T-cell (primary cell): ENCODE measurements around the gene ZNF606. TPM values are rescaled to one million over a fixed set of nuclear protein-coding genes. Genes with fewer than 3 reads are reported as not detected.
A peak's percentile ranks its signal among the peaks of the same experiment; 100 is the strongest.

Experiments used
- ATAC-seq, 4 experiments: fragments of 200-7000 bp in 3 of 4; fragments of 150-1000 bp in 1 of 4; cut with Tn5 transposase; replicated peaks in 1 of 4; 1 replicate in 3 of 4; 2 replicates in 1 of 4; pipeline ENCODE4 v1.10.0; 2021; ENCODE audit warnings: moderate library complexity in 3 of 4, mild to moderate bottlenecking in 2 of 4, moderate number of reproducible peaks in 1 of 4
- CTCF ChIA-PET, 2 donors: fragments of 300-600 bp; sonication (Branson Sonifier 250); formaldehyde crosslinking; loops; one replicate each; lab custom pipeline; 2022; ENCODE audit warnings: antibody characterized with exemption in 2 of 2; lab: Charles Lee
- POLR2A ChIA-PET, 2 donors: fragments of 300-600 bp; sonication (Branson Sonifier 250); formaldehyde crosslinking; loops; one replicate each; lab custom pipeline; 2022; ENCODE audit warnings: antibody characterized with exemption in 2 of 2; lab: Charles Lee
- DNase-seq, 35 experiments: peaks; one replicate each; pipeline versions ENCODE4 v3.0.0 to v3.0.0-alpha.2; 2013 to 2023
- H3K27ac ChIP-seq: one replicate; pipeline ENCODE4 v1.5.1; 2013; ENCODE audit warnings: low read length
- H3K27me3 ChIP-seq, 2 experiments: replicated peaks in 1 of 2; 1 replicate in 1 of 2; 2 replicates in 1 of 2; pipeline versions ENCODE4 v1.6.1 to v1.7.0; 2013; ENCODE audit warnings: low read length in 1 of 2, mixed read lengths in 1 of 2; ENCODE audit not compliant: control insufficient read depth in 2 of 2, insufficient read depth in 2 of 2; ENCODE audit errors: extremely low read depth in 1 of 2
- H3K36me3 ChIP-seq, 2 donors: 1 replicate in 1 of 2; 2 replicates in 1 of 2; pipeline versions ENCODE4 v1.6.1 to v1.7.0; 2013; ENCODE audit warnings: low read length in 1 of 2; ENCODE audit not compliant: control insufficient read depth in 2 of 2, insufficient read depth in 1 of 2; ENCODE audit errors: extremely low read depth in 1 of 2
- H3K4me1 ChIP-seq, 2 experiments: 1 replicate in 1 of 2; 2 replicates in 1 of 2; pipeline versions ENCODE4 v1.6.1 to v1.7.0; 2013; ENCODE audit warnings: low read length in 2 of 2, mixed read lengths in 1 of 2; ENCODE audit not compliant: insufficient read depth in 2 of 2, control insufficient read depth in 1 of 2; ENCODE audit errors: extremely low read depth in 1 of 2
- H3K4me3 ChIP-seq, 2 donors: 1 replicate in 1 of 2; 2 replicates in 1 of 2; pipeline versions ENCODE4 v1.5.1 to v1.7.0; 2013; ENCODE audit warnings: mild to moderate bottlenecking in 2 of 2, low read length in 1 of 2, moderate library complexity in 1 of 2; ENCODE audit not compliant: control insufficient read depth in 1 of 2; ENCODE audit errors: extremely low read depth in 1 of 2
- H3K9me3 ChIP-seq: 2 replicates; pipeline ENCODE4 v1.7.0; 2013
- H3K27ac Mint-ChIP-seq, 2 donors: one replicate each; pipeline ENCODE4 v1.8.0; 2020 to 2021; ENCODE audit warnings: mild to moderate bottlenecking in 2 of 2, mixed read lengths in 2 of 2
- H3K27me3 Mint-ChIP-seq, 2 donors: one replicate each; pipeline ENCODE4 v1.8.0; 2021 to 2022; ENCODE audit warnings: mixed read lengths in 2 of 2
- H3K36me3 Mint-ChIP-seq: one replicate; pipeline ENCODE4 v1.8.0; 2021; ENCODE audit warnings: mixed read lengths
- H3K4me1 Mint-ChIP-seq, 3 donors: one replicate each; pipeline ENCODE4 v1.8.0; 2020 to 2022; ENCODE audit warnings: mixed read lengths in 3 of 3, mild to moderate bottlenecking in 1 of 3
- H3K4me3 Mint-ChIP-seq, 3 donors: one replicate each; pipeline ENCODE4 v1.8.0; 2020 to 2022; ENCODE audit warnings: mild to moderate bottlenecking in 3 of 3, mixed read lengths in 3 of 3, moderate library complexity in 3 of 3
- H3K9me3 Mint-ChIP-seq, 3 donors: one replicate each; pipeline ENCODE4 v1.8.0; 2020 to 2022; ENCODE audit warnings: mixed read lengths in 3 of 3
- WGBS: methylation state at CpG from one replicate; pipeline ENCODE4 v1.1.5; 2013; ENCODE audit warnings: missing lambda C conversion rate; ENCODE audit not compliant: insufficient coverage; 5-methylcytosine and 5-hydroxymethylcytosine counted together
- total RNA-seq, 35 experiments: library from RNA in 6 of 35; stranded (reverse) in 6 of 35; fragments of 120-200 nt in 1 of 35; gene quantifications; one replicate each; pipeline versions ENCODE4 v1.2.1 to v1.2.4 and lab custom pipeline; 2013 to 2026

The ZNF606 gene
- total RNA-seq, 5 donors from 2014 or later (not counting 1 experiment from before 2014, with no cell fraction given): 8.2 to 40.5 (median 26.4) TPM

DNA sequence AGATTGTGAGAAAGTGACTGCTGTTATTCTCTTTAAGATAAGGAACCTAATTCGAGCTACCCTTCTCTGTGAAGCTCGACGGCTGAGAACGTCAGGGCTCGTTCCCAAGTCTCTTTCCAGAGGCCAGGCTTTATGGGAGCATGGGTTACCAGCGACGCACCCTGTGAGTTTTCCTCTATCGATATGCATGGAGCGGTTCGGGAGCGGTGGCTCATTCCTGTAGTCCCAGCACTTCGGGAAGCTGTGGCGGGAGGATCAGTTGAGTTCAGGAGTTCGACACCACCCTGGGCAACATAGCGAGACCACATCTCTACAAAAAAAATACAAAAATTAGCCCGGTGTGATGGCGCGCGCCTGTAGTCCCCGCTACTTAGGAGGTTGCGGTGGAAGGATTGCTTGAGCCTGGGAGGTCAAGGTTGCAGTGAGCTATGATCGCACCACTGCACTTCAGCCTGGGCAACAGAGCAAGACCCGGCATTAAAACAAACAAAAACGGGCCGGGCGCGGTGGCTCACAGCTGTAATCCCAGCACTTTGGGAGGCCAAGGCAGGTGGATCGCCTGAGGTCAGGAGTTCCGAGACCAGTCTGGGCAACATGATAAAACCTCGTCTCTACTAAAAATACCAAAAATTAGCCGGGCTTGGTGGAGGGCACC, 681 bp upstream of the ZNF606 start:
- peaks cover 23% of the 10 kb centered on the region in 2 donors for H3K36me3 ChIP-seq
- Mint-ChIP-seq H3K36me3 (peaks cover 75% of the 10 kb centered on the region), H3K9me3 (peaks cover 10 to 47% (median 37%) of the 10 kb centered on the region in 3 donors), H3K27ac (peak overlapping the region; percentile 65 to 74), H3K27me3 (no peaks in the 10 kb centered on the region), H3K4me3 (peak overlapping the region; percentile 81 to 90 (median 82)), H3K4me1 (peaks cover 26 to 32% (median 31%) of the 10 kb centered on the region in 3 donors)
- 45% methylated on average over 19 of the region's 31 CpGs for WGBS
- CTCF ChIA-PET: interaction anchor here in 1 of 2 donors (0.6 to 1.3 kb wide), 2 partner anchors 96 to 286 kb away, joined by 3 to 6 read pairs; no protein-coding TSS in a partner anchor
- peak overlapping the region; percentile 83 to 91 for H3K4me3 ChIP-seq
- H3K27ac ChIP-seq: peak overlapping the region; percentile 81
- ATAC-seq (no peak), DNase-seq (no peak)
- H3K9me3 ChIP-seq: peaks cover 6% of the 10 kb centered on the region
- H3K27me3 ChIP-seq: no peaks in the 10 kb centered on the region
- peaks cover 8 to 21% of the 10 kb centered on the region in 2 experiments for H3K4me1 ChIP-seq
- POLR2A ChIA-PET: interaction anchor here (0.6 to 1.9 kb wide), 3 partner anchors 86 to 275 kb away, joined by 3 to 8 read pairs (median 7); partner anchors contain the start of gene ZSCAN18 (in 1 of the 2)

DNA sequence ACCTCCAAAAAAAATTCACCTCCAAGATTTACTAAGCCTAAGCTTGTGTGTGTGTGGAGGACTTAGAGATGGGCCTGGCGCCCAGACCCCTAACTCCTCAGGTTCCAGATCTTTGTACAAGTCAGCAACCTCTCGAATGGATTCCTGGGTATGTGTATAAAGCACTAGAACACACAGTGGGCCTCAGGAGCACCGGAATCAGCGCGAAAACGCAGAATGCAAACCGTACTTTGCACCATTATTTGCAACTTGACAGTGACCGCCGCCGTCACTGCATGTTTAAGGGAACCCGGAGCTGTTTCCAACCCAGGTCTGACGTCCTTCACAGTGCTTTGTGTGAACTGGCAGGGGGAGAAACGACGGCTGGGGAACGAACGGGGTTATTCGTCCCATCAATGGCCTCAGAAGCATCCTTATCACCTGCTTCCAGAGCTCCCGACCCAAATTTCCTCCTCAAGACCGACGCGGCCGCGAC, 688 bp downstream of the ZNF606 start:
- peaks cover 23 to 30% of the 10 kb centered on the region in 2 donors for H3K36me3 ChIP-seq
- DNase-seq: peak in 25 of 35 experiments; percentile 3 to 35 (median 16)
- POLR2A ChIA-PET: interaction anchor here (0.6 to 1.9 kb wide), 5 partner anchors 17 to 399 kb away, joined by 3 to 7 read pairs (median 3); partner anchors contain the start of gene ZSCAN18 (in 1 of the 2)
- peak; percentile 4 to 28 (median 15) for ATAC-seq
- H3K4me1 Mint-ChIP-seq: peaks cover 26 to 32% (median 31%) of the 10 kb centered on the region in 3 donors
- H3K27ac Mint-ChIP-seq: peak overlapping the region; percentile 74 to 75
- H3K4me3 Mint-ChIP-seq: peak overlapping the region; percentile 81 to 90 (median 82)
- no peaks in the 10 kb centered on the region for H3K27me3 Mint-ChIP-seq
- H3K27ac ChIP-seq: peak overlapping the region; percentile 81
- peaks cover 8 to 21% of the 10 kb centered on the region in 2 experiments for H3K4me1 ChIP-seq
- WGBS: 9% methylated on average over 20 of the region's 23 CpGs
- CTCF ChIA-PET: no interaction called here
- H3K9me3 ChIP-seq: peaks cover 5% of the 10 kb centered on the region
- no peaks in the 10 kb centered on the region for H3K27me3 ChIP-seq
- peaks cover 80% of the 10 kb centered on the region for H3K36me3 Mint-ChIP-seq
- peak overlapping the region; percentile 83 to 91 for H3K4me3 ChIP-seq
- peaks cover 5 to 49% (median 36%) of the 10 kb centered on the region in 3 donors for H3K9me3 Mint-ChIP-seq

DNA sequence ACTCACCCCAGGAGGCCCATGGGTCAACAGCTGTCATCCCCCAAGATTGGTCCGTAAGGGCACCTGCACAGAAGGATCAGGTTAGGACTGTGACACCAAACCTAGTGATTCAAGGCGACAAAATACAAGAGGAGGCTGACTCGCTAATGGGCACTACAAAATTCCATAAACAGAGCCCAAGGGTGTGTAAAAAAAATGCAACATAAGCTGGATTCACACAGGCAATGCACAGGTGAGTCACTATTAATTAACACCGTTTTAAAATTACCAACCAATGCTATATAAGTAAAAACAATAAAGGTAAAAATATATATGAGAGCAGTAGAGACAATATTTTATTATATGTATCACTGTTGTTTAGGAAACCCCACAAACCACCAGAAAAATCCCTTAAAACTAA, 1.9 kb downstream of the ZNF606 start:
- CTCF ChIA-PET: no interaction called here
- no peak for DNase-seq
- Histone ChIP-seq H3K4me1 (peaks cover 8 to 21% of the 10 kb centered on the region in 2 experiments), H3K9me3 (peaks cover 2% of the 10 kb centered on the region), H3K36me3 (peaks cover 23 to 30% of the 10 kb centered on the region in 2 donors), H3K27me3 (no peaks in the 10 kb centered on the region), H3K27ac (no peak overlapping the region), H3K4me3 (no peak overlapping the region)
- Mint-ChIP-seq H3K9me3 (peaks cover 5 to 48% (median 35%) of the 10 kb centered on the region in 3 donors), H3K27ac (no peak overlapping the region), H3K4me3 (peak overlapping the region; percentile 81 to 90 (median 82)), H3K36me3 (peaks cover 81% of the 10 kb centered on the region), H3K27me3 (no peaks in the 10 kb centered on the region), H3K4me1 (peaks cover 26 to 32% (median 31%) of the 10 kb centered on the region in 3 donors)
- POLR2A ChIA-PET: no interaction called here
- no peak for ATAC-seq
- WGBS: 94% methylated on average over 2 of the region's 4 CpGs

DNA sequence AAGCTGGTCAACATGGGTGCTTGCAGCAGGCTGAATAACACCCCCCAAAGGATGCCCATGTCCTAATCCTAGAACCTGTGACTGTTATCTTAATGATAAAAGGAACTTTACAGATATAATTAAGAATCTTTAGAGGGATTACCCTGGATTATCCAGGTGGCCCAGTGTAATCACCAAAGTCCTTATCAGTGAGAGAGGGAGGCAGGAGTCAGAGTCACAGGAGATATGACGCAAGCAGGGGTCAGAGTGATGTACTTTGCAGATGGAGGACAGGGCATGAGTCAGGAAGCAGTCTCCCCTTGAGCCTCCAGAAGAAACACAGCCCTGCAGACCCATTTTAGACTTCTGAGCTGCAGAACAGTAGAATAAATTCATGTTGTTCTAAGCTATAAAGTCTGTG, 9.8 kb downstream of the ZNF606 start:
- H3K27ac ChIP-seq: no peak overlapping the region
- H3K36me3 ChIP-seq: peaks cover 23 to 30% of the 10 kb centered on the region in 2 donors
- Mint-ChIP-seq H3K27ac (no peak overlapping the region), H3K27me3 (no peaks in the 10 kb centered on the region), H3K4me3 (no peak overlapping the region), H3K4me1 (no peaks in the 10 kb centered on the region), H3K9me3 (peaks cover 31 to 65% (median 51%) of the 10 kb centered on the region in 3 donors), H3K36me3 (peaks cover 84% of the 10 kb centered on the region)
- no peak overlapping the region for H3K4me3 ChIP-seq
- H3K9me3 ChIP-seq: peaks cover 24% of the 10 kb centered on the region
- WGBS: no CpG with 5 or more reads among the region's 1 CpG
- CTCF ChIA-PET: no interaction called here
- H3K4me1 ChIP-seq: no peaks in the 10 kb centered on the region
- no peak for ATAC-seq
- DNase-seq: no peak
- POLR2A ChIA-PET: no interaction called here
- H3K27me3 ChIP-seq: no peaks in the 10 kb centered on the region

DNA sequence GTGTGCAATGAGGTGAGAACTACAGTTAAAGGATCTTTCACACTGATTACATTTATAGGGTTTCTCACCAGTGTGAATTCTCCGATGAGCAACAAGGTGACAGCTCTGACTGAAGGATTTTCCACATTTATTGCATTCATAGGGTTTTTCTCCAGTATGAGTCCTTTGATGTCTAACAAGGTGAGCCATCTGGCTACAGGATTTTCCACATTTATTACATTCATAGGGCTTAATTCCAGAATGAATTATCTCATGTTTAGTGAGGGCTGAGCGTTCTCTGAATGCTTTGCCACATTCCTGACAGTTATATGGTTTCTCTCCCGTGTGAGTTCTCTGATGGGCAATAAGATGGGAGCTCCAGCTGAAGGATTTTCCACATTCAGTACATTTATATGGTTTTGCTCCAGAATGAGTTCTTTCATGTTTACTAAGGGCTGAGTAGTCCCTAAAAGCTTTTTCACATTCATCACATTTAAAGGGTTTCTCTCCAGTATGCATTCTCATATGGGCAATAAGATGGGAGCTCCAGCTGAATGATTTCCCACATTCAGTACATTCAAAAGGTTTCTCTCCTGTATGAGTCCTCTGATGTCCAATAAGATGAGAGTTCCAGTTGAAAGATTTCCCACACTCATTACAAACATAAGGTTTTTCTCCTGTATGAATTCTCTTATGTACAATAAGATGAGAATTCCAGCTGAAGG, 23.9 kb downstream of the ZNF606 start:
- H3K36me3 ChIP-seq: peaks cover 23 to 37% of the 10 kb centered on the region in 2 donors
- Mint-ChIP-seq H3K36me3 (peaks cover 85% of the 10 kb centered on the region), H3K4me1 (no peaks in the 10 kb centered on the region), H3K9me3 (peaks cover 18 to 81% (median 65%) of the 10 kb centered on the region in 3 donors), H3K27ac (no peak overlapping the region), H3K4me3 (peak overlapping the region in 1 of 3 donors; percentile 8), H3K27me3 (no peaks in the 10 kb centered on the region)
- H3K27ac ChIP-seq: no peak overlapping the region
- POLR2A ChIA-PET: interaction anchor here in 1 of 2 donors (0.7 kb wide), 1 partner anchor 546 kb away, joined by 3 read pairs; no protein-coding TSS in a partner anchor
- CTCF ChIA-PET: no interaction called here
- WGBS: 100% methylated on average over 1 of the region's 3 CpGs
- no peaks in the 10 kb centered on the region for H3K27me3 ChIP-seq
- no peak for ATAC-seq
- peak overlapping the region in 1 of 2 donors; percentile 17 for H3K4me3 ChIP-seq
- H3K9me3 ChIP-seq: peaks cover 41% of the 10 kb centered on the region
- no peaks in the 10 kb centered on the region for H3K4me1 ChIP-seq
- DNase-seq: no peak

DNA sequence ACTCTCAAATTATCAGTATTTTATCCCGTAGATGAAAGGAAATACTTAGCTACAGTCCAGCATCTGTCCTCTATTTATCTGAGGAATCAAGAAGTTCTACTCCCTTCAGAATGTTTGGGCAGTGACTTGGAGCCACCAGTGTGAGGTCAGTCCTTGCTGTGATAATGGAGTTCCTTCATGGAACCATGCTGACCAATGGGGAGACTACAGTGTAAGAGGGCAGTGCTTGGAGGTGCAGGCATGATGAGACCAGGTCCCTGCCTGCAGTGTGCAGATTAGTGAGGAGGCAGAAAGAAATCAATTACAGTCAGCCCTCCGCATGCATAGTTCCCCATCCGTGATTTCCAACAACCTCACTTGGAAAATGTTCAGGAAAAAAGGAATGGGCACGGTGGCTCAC, 28.2 kb downstream of the ZNF606 start, which contains the start of gene C19orf18:
C19orf18 (minus strand) TSS at position 101 of the 400 bp plus-strand sequence. CDS start 102 bp downstream, outside the sequence.
- peaks cover 62% of the 10 kb centered on the region for H3K36me3 Mint-ChIP-seq

More for the DNA sequence above, 28.2 kb downstream of the ZNF606 start, which contains the start of gene C19orf18:
- WGBS: 96% methylated on average over 3 of the region's 4 CpGs
- Histone ChIP-seq H3K9me3 (peaks cover 19% of the 10 kb centered on the region), H3K27ac (no peak within 1 kb of the TSS), H3K27me3 (no peaks in the 10 kb centered on the region), H3K4me3 (no peak within 1 kb of the TSS), H3K4me1 (no peaks in the 10 kb centered on the region), H3K36me3 (peaks cover 2 to 3% of the 10 kb centered on the region in 2 donors)
- Mint-ChIP-seq H3K27ac (no peak within 1 kb of the TSS), H3K9me3 (peaks cover 5 to 68% (median 60%) of the 10 kb centered on the region in 3 donors), H3K27me3 (no peaks in the 10 kb centered on the region), H3K4me3 (no peak within 1 kb of the TSS), H3K4me1 (no peaks in the 10 kb centered on the region)
- ChIA-PET POLR2A (no interaction called here), CTCF (no interaction called here)
- DNase-seq: no peak
- no peak for ATAC-seq
